GM12878 (cell line): Measurements from ENCODE around the gene THUMPD3. TPM values are rescaled to one million over a fixed set of nuclear protein-coding genes. Genes with fewer than 3 reads are reported as not detected.

Experiments
- BHLHE40 ChIP-seq, 2 experiments: fragments of 450-650 bp in 1 of 2; IDR thresholded peaks; 2 replicates each; pipeline ENCODE4 v1.6.1; 2011 to 2017; ENCODE audit warnings: low read depth in 2 of 2, borderline replicate concordance in 1 of 2, improper control_type of control experiment in 1 of 2, low read length in 1 of 2, mild to moderate bottlenecking in 1 of 2
- EED ChIP-seq: sonication (generic); IDR thresholded peaks from 2 replicates; pipeline ENCODE4 v1.6.1; 2016; ENCODE audit warnings: antibody characterized with exemption, low read depth
- FOXK2 ChIP-seq: fragments of 450-650 bp; IDR thresholded peaks from 2 replicates; pipeline ENCODE4 v1.6.1; 2017; ENCODE audit warnings: mild to moderate bottlenecking, moderate library complexity
- FOXM1 ChIP-seq: IDR thresholded peaks from 2 replicates; pipeline ENCODE4 v1.6.1; 2012; ENCODE audit warnings: low read depth, mild to moderate bottlenecking, inconsistent platforms, low read length, moderate library complexity
- GATAD2B ChIP-seq: fragments of 450-650 bp; conservative IDR thresholded peaks from 2 replicates; pipeline ENCODE4 v1.6.1; 2017; ENCODE audit warnings: low read depth, mild to moderate bottlenecking, moderate library complexity
- IKZF2 ChIP-seq, 2 experiments: fragments of 450-650 bp; IDR thresholded peaks; 2 replicates each; pipeline ENCODE4 v1.6.1; 2017; ENCODE audit warnings: mild to moderate bottlenecking in 2 of 2, moderate library complexity in 2 of 2
- IRF4 ChIP-seq: IDR thresholded peaks from 2 replicates; pipeline ENCODE4 v1.6.1; 2011; ENCODE audit warnings: low read depth, low read length
- MEF2A ChIP-seq: IDR thresholded peaks from 2 replicates; pipeline ENCODE4 v1.6.1; 2011; ENCODE audit warnings: low read depth, mild to moderate bottlenecking, low read length, moderate library complexity; ENCODE audit not compliant: insufficient read depth
- NFXL1 ChIP-seq: fragments of 450-650 bp; IDR thresholded peaks from 2 replicates; pipeline ENCODE4 v1.6.1; 2017; ENCODE audit warnings: antibody characterized with exemption, mild to moderate bottlenecking, borderline replicate concordance
- NFYB ChIP-seq: IDR thresholded peaks from 2 replicates; pipeline ENCODE4 v1.6.1; 2011; ENCODE audit warnings: low read depth, mild to moderate bottlenecking, low read length, improper control_type of control experiment, moderate library complexity; ENCODE audit not compliant: insufficient read depth
- SIX5 ChIP-seq: IDR thresholded peaks from 2 replicates; pipeline ENCODE4 v1.6.1; 2011; ENCODE audit warnings: mild to moderate bottlenecking, low read depth, low read length, moderate library complexity; ENCODE audit not compliant: severe bottlenecking
- SMAD1 ChIP-seq: fragments of 450-650 bp; IDR thresholded peaks from 2 replicates; pipeline ENCODE4 v1.6.1; 2018; ENCODE audit warnings: mild to moderate bottlenecking, low read depth; ENCODE audit not compliant: partially characterized antibody
- SMARCA5 ChIP-seq: fragments of 450-650 bp; IDR thresholded peaks from 2 replicates; pipeline ENCODE4 v1.6.1; 2017; ENCODE audit warnings: mild to moderate bottlenecking
- TCF12 ChIP-seq: IDR thresholded peaks from 2 replicates; pipeline ENCODE4 v1.6.1; 2011; ENCODE audit warnings: low read depth, mild to moderate bottlenecking, low read length
- WRNIP1 ChIP-seq: IDR thresholded peaks from 2 replicates; pipeline ENCODE4 v1.6.1; 2011; ENCODE audit warnings: low read depth, low read length, improper control_type of control experiment, borderline replicate concordance
- ZZZ3 ChIP-seq: IDR thresholded peaks from 2 replicates; pipeline ENCODE4 v1.6.1; 2011; ENCODE audit warnings: low read depth; ENCODE audit not compliant: control insufficient read depth, insufficient read length
- polyA plus RNA-seq, 11 experiments: library from polyadenylated mRNA; depleted of rRNA in 4 of 11; unstranded in 6 of 11; stranded (reverse) in 5 of 11; fragments of >200 nt; fragmentation: Nextera tagmentation in 4 of 11; fragmentation: Illumina TruSeq in 1 of 11; extraction: Ambion mirVana in 4 of 11; extraction: Trizol in 1 of 11; gene quantifications; 1 replicate in 1 of 11; 2 replicates in 10 of 11; pipeline versions ENCODE4 v1.2.1 to v1.2.3, GENCODE V29; 2011 to 2016; ENCODE audit warnings: inconsistent platforms in 2 of 11, missing spikeins in 2 of 11, low read depth in 1 of 11
- total RNA-seq, 4 experiments: library from RNA; depleted of rRNA in 3 of 4; stranded (reverse); fragments of >200 nt in 3 of 4; fragmentation: Illumina TruSeq in 1 of 4; extraction: Trizol in 1 of 4; gene quantifications; 2 replicates each; pipeline versions ENCODE4 v1.2.1 to v1.2.3, GENCODE V29; 2013 to 2021
- TF ChIP-seq, protein P1 (sequence below): fragments of 450-650 bp; IDR thresholded peaks from 2 replicates; pipeline ENCODE4 v1.6.1; 2016; ENCODE audit warnings: mild to moderate bottlenecking
- TF ChIP-seq, protein P2 (sequence below): fragments of 450-650 bp; conservative IDR thresholded peaks from 2 replicates; pipeline ENCODE4 v1.6.1; 2017; ENCODE audit warnings: mild to moderate bottlenecking, moderate library complexity
- TF ChIP-seq, protein P3 (sequence below): IDR thresholded peaks from 2 replicates; pipeline ENCODE4 v1.6.1; 2012; ENCODE audit warnings: low read depth, low read length, improper control_type of control experiment
- TF ChIP-seq, protein P4 (sequence below): fragments of 150-350 bp; IDR thresholded peaks from 2 replicates; pipeline ENCODE4 v1.6.1; 2014; ENCODE audit warnings: mild to moderate bottlenecking, low read depth, low read length
- TF ChIP-seq, protein P5 (sequence below), 3 experiments: IDR thresholded peaks in 2 of 3; conservative IDR thresholded peaks in 1 of 3; 2 replicates each; pipeline ENCODE4 v1.5.1; 2011; ENCODE audit warnings: low read depth in 3 of 3, low read length in 3 of 3, mild to moderate bottlenecking in 3 of 3, control low read depth in 2 of 3, moderate library complexity in 2 of 3, inconsistent platforms in 1 of 3, mixed read lengths in 1 of 3; ENCODE audit not compliant: control insufficient read depth in 2 of 3, insufficient read depth in 1 of 3; ENCODE audit errors: extremely low read depth in 1 of 3

The THUMPD3 gene
- total and polyA plus RNA-seq, 10 of the 15 experiments (the other 5 are each of a cell fraction or from before 2014, with no cell fraction given): 28.7 to 47.4 (median 41.8) TPM

DNA sequence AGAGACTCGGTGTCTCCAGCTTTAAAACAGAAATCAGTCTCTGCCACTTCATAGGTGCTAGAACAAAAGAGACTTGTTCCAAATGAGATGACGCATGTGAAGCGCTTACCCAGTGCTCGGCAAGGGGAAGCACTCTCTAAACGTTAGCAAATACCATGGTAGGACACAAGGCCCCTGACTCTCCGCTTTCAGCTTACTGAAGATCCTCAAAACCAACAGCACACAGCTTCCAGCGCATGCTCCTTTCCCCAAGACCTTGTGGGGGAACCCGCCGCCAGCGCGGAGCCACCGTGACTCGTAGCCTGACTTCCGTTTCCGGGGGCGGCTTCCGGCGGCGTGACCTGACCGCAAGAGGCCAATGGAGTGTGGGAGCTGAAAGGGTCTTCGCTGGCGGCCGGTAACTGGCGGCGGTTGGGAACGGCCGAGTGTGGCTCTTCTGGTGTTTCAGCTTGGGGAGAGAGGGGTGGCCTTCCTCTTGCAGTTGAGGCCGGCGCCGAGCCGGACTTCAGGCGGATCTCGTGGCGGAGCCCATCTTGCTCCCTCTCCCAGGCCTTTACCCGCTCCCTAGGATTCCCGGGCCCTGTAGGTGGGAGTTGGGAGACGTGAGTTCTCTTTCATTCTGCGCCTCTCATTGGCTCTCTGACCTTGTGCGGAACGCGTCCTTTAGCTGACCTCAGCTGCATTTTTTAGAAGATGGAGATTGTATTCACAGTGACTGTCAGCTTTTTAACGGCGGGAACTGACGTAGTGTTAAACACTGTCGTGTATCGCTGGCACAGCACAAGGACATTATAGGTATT lies at the start of gene THUMPD3 (continued):
- TF ChIP-seq GATAD2B: peak; percentile 72; the same call in 1 of the 2 replicates
- TF ChIP-seq SMAD1: no peak
- no peak for TF ChIP-seq NFXL1
- peak; percentile 15; the same call in 1 of the 2 replicates for TF ChIP-seq IRF4
- TF ChIP-seq NFYB: peak; percentile 62; the same call in 1 of the 2 replicates
- TF ChIP-seq FOXM1: no peak
- TF ChIP-seq EED: peak; percentile 83
- TF ChIP-seq TCF12: peak; percentile 55
- TF ChIP-seq, protein P1, sequence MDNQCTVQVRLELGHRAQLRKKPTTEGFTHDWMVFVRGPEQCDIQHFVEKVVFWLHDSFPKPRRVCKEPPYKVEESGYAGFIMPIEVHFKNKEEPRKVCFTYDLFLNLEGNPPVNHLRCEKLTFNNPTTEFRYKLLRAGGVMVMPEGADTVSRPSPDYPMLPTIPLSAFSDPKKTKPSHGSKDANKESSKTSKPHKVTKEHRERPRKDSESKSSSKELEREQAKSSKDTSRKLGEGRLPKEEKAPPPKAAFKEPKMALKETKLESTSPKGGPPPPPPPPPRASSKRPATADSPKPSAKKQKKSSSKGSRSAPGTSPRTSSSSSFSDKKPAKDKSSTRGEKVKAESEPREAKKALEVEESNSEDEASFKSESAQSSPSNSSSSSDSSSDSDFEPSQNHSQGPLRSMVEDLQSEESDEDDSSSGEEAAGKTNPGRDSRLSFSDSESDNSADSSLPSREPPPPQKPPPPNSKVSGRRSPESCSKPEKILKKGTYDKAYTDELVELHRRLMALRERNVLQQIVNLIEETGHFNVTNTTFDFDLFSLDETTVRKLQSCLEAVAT: peak; percentile 92
- TF ChIP-seq, protein P2, sequence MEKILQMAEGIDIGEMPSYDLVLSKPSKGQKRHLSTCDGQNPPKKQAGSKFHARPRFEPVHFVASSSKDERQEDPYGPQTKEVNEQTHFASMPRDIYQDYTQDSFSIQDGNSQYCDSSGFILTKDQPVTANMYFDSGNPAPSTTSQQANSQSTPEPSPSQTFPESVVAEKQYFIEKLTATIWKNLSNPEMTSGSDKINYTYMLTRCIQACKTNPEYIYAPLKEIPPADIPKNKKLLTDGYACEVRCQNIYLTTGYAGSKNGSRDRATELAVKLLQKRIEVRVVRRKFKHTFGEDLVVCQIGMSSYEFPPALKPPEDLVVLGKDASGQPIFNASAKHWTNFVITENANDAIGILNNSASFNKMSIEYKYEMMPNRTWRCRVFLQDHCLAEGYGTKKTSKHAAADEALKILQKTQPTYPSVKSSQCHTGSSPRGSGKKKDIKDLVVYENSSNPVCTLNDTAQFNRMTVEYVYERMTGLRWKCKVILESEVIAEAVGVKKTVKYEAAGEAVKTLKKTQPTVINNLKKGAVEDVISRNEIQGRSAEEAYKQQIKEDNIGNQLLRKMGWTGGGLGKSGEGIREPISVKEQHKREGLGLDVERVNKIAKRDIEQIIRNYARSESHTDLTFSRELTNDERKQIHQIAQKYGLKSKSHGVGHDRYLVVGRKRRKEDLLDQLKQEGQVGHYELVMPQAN: peak; percentile 72
- TF ChIP-seq, protein P3, sequence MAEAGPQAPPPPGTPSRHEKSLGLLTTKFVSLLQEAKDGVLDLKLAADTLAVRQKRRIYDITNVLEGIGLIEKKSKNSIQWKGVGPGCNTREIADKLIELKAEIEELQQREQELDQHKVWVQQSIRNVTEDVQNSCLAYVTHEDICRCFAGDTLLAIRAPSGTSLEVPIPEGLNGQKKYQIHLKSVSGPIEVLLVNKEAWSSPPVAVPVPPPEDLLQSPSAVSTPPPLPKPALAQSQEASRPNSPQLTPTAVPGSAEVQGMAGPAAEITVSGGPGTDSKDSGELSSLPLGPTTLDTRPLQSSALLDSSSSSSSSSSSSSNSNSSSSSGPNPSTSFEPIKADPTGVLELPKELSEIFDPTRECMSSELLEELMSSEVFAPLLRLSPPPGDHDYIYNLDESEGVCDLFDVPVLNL: 0 out of 2 replicates have a peak, but pooled peaks have one; percentile 20
- no peak for TF ChIP-seq MEF2A
- no peak for TF ChIP-seq SIX5
- no peak for TF ChIP-seq FOXK2
- no peak for TF ChIP-seq SMARCA5
- TF ChIP-seq BHLHE40 (IDR thresholded peaks at IDR 0.05; ENCODE audit: borderline replicate concordance in 1 of 2, low read depth in 2 of 2, low read length in 1 of 2): peak; percentile 87 to 95
- TF ChIP-seq, protein P4, sequence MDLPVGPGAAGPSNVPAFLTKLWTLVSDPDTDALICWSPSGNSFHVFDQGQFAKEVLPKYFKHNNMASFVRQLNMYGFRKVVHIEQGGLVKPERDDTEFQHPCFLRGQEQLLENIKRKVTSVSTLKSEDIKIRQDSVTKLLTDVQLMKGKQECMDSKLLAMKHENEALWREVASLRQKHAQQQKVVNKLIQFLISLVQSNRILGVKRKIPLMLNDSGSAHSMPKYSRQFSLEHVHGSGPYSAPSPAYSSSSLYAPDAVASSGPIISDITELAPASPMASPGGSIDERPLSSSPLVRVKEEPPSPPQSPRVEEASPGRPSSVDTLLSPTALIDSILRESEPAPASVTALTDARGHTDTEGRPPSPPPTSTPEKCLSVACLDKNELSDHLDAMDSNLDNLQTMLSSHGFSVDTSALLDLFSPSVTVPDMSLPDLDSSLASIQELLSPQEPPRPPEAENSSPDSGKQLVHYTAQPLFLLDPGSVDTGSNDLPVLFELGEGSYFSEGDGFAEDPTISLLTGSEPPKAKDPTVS: no peak
- TF ChIP-seq ZZZ3: no peak
- TF ChIP-seq, protein P5, sequence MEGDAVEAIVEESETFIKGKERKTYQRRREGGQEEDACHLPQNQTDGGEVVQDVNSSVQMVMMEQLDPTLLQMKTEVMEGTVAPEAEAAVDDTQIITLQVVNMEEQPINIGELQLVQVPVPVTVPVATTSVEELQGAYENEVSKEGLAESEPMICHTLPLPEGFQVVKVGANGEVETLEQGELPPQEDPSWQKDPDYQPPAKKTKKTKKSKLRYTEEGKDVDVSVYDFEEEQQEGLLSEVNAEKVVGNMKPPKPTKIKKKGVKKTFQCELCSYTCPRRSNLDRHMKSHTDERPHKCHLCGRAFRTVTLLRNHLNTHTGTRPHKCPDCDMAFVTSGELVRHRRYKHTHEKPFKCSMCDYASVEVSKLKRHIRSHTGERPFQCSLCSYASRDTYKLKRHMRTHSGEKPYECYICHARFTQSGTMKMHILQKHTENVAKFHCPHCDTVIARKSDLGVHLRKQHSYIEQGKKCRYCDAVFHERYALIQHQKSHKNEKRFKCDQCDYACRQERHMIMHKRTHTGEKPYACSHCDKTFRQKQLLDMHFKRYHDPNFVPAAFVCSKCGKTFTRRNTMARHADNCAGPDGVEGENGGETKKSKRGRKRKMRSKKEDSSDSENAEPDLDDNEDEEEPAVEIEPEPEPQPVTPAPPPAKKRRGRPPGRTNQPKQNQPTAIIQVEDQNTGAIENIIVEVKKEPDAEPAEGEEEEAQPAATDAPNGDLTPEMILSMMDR (IDR thresholded peaks at IDR 0.05 in 2 of 3, conservative IDR thresholded peaks at IDR 0.05 in 1 of 3; ENCODE audit: control insufficient read depth in 2 of 3, extremely low read depth in 1 of 3, insufficient read depth in 1 of 3, low read depth in 3 of 3, low read length in 3 of 3): no peak
- peak; percentile 80 to 89 for TF ChIP-seq IKZF2 (IDR thresholded peaks at IDR 0.05)
- TF ChIP-seq WRNIP1: peak; percentile 31; the same call in 1 of the 2 replicates
